Mesodermal cell (in vitro differentiated cells): ENCODE measurements around the gene CRYBG2.

Experiments used
- H3K27ac ChIP-seq: 2 replicates; pipeline ENCODE4 v1.7.0; 2013; ENCODE audit warnings: mild to moderate bottlenecking, low read depth, low read length, moderate library complexity; ENCODE audit not compliant: severe bottlenecking
- H3K36me3 ChIP-seq: 2 replicates; pipeline ENCODE4 v1.7.1; 2013; ENCODE audit warnings: mild to moderate bottlenecking, low read length, moderate library complexity; ENCODE audit not compliant: control insufficient read depth, insufficient read depth
- H3K4me1 ChIP-seq: one replicate; pipeline ENCODE4 v1.7.1; 2013; ENCODE audit warnings: mild to moderate bottlenecking, low read length; ENCODE audit not compliant: insufficient read depth, control insufficient read depth, poor library complexity, severe bottlenecking
- H3K4me3 ChIP-seq: 2 replicates; pipeline ENCODE4 v1.7.0; 2013; ENCODE audit warnings: low read length, control low read depth, mild to moderate bottlenecking; ENCODE audit not compliant: insufficient read depth, poor library complexity, severe bottlenecking; ENCODE audit errors: extremely low read depth
- H3K9me3 ChIP-seq: 2 replicates; pipeline ENCODE4 v1.7.1; 2013; ENCODE audit warnings: mild to moderate bottlenecking, low read length, moderate library complexity; ENCODE audit not compliant: control insufficient read depth
- WGBS, 2 experiments: methylation state at CpG; one replicate each; pipeline ENCODE4 v1.1.5; 2013; ENCODE audit warnings: missing lambda C conversion rate in 2 of 2; ENCODE audit not compliant: insufficient coverage in 2 of 2; 5-methylcytosine and 5-hydroxymethylcytosine counted together

The CRYBG2 gene

DNA sequence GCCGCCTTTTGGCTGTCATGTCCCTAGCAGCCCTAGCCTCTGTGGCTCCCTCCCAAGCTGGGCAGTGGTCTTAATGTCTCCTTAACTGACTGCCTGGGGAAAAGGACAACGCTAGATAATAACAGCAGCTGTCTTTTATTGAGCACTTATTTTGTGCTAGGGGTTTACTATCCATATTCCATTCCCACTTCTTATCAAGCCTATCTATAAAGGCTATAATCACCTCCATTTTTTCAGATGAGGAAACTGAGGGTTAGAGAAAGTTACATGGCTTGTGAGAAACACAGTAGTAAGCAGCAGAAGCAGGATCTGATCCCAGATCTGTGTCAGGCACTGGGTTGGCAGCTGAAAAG, 67.9 kb downstream of the CRYBG2 start:
- 75 to 78% methylated on average over 1 of the region's 2 CpGs for WGBS, 2 experiments
- H3K36me3 ChIP-seq = peaks cover 27% of the 10 kb centered on the region
- no peaks in the 10 kb centered on the region for H3K9me3 ChIP-seq
- H3K4me1 ChIP-seq = peaks cover 40% of the 10 kb centered on the region
- H3K4me3 ChIP-seq = no peak overlapping the region
- no peak overlapping the region for H3K27ac ChIP-seq

DNA sequence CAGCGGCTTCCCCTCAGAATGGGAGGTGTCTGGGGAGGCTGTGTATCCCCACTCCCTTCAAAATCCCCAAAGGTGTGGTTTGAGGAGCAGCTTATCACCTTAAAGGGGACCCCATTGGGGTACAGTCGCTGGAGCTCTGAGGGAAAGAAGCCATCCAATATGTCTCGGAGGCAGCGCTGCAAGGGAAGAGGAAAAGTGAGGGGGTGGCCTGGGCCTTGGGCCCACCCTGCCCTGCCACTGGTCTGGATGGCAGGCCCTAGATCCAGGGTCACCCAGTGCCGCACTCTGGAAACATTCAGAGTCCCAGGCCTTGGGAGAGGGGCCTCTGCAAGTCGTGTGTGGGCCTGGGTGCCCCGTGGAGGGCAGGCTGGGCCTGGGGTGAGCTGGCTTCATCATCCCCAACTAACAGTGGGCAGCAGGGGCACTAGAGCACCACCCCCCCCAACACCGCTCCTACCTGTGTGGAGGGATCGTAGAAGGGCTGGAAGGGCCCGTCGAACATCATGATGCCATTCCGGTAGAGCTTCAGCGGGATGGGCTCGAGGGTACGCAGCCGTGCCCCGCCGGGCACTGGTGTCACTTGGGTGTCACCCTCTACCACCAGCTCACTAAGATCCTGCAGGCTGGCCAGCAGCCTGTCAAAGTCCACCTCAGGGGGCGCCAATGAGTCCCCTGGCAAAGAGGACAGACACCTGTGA, 68.4 kb downstream of the CRYBG2 start:
- Histone ChIP-seq H3K36me3 (peaks cover 31% of the 10 kb centered on the region), H3K4me1 (peaks cover 45% of the 10 kb centered on the region), H3K27ac (no peak overlapping the region), H3K4me3 (no peak overlapping the region), H3K9me3 (no peaks in the 10 kb centered on the region)
- WGBS, 2 experiments = 74 to 88% methylated on average over 5 to 16 of the region's 19 CpGs

DNA sequence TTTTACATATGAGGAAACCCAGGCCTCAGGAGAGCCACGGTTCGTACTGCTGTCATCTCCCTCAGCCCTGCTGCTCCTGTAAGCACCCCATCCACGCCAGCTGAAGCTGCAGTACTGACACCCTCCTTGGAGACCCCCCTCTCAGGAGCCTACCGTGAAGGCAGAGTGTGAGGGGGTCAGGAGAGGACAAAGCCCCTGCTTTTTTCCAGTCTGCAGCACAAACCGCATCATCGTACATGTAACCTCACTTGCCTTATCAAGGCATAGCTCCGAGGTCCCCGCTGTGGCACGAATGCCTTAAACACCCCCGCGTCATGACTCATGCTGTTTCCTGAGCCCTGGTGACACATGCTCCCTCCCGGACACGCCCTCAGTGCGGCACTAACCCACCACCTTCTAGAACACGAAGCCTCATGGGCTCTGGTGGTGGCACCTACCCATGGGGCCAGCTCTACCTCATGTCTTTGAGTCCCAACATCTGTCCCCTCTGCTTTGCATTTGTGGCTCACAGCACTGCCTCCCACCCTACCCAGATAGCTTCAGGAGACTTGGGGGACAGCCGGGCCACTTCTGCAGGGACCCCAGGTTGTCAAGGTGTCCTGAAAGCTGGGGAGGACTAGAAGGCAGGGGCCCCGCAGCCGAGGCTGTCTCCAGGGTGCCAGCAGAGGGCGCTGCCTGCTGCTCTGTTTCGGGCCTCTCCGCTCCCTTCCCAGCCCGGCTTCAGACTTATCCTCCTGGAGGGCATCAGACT, 69.2 kb downstream of the CRYBG2 start:
- WGBS, 2 experiments = 40 to 52% methylated on average over 14 to 20 of the region's 22 CpGs
- peak overlapping the region; percentile 76 for H3K27ac ChIP-seq

DNA sequence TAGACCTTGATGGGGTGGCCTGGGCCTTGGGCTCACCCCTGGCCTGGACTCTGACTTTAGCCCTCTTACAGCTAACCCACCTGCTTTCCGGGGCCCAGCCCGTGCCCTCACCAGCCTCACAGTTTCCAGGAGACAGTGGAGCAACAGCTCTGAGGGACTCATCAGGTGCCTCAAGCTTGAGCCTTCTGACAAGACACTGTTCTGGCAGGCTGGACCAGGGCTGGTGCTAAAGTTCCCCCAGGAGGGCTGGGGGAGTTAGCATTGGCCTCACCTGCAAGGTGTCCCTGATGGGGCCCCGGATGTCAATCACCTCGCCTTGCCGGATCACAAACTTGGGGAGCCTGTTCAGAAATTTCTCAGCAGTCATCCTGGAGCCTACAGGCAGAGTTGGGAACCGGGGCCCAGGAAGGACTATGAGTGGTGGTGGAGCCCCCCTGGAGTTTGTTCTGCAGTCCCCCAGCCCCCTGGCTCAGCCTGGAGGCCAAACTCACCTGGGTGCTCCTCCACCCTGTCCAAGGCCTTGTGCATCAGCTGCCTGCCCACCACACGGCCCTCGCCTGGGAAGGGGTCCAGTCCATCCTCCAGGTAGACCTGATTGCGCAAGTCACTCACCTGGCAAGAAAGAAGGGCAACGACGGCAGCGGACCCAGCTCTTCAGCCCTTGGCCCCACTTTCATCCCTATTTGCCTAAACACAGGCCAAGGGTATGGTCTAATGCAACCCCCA, 69.9 kb downstream of the CRYBG2 start:
- 94 to 96% methylated on average over 9 to 11 of the region's 12 CpGs for whole genome bisulfite sequencing, 2 experiments
- H3K4me1 ChIP-seq = peaks cover 45% of the 10 kb centered on the region
- H3K27ac ChIP-seq = peak overlapping the region; percentile 76
- no peak overlapping the region for H3K4me3 ChIP-seq
- H3K36me3 ChIP-seq = peaks cover 33% of the 10 kb centered on the region
- no peaks in the 10 kb centered on the region for H3K9me3 ChIP-seq

More for the DNA sequence above, 69.2 kb downstream of the CRYBG2 start:
- Histone ChIP-seq H3K4me1 (peaks cover 40% of the 10 kb centered on the region), H3K9me3 (no peaks in the 10 kb centered on the region), H3K36me3 (peaks cover 31% of the 10 kb centered on the region), H3K4me3 (no peak overlapping the region)

DNA sequence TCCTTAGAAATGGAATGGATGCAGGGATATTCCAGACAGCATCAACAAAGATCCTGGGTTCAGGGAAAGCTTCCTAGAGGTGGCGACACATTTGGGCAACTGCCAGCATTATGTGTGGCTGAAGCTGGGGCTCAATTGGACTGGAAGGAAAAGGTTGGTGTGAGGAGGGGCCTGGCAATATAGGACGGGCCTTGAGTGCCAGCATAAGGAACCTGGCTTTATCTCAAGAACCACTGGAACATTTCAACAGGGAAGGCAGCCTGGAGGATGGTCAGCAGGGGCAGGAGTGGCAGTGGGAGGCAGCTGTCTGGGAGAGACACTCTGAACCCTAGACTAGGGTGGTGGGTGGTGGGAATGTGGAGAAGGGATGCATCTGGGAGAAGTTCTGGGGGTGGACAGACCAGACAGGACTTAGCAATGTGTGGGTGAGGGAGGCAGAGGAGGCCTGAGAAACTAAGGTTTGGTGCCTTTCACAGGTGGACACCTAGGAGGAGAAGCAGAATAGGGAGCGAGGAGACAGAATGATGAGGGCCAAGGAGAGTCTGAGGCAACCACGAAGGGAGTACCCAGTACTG, 70.6 kb downstream of the CRYBG2 start:
- no peak overlapping the region for H3K4me3 ChIP-seq
- peaks cover 39% of the 10 kb centered on the region for H3K36me3 ChIP-seq
- no peaks in the 10 kb centered on the region for H3K9me3 ChIP-seq
- H3K27ac ChIP-seq = peak overlapping the region; percentile 29
- H3K4me1 ChIP-seq = peaks cover 51% of the 10 kb centered on the region
- 94 to 98% methylated on average over 2 to 4 of the region's 4 CpGs for WGBS, 2 experiments

DNA sequence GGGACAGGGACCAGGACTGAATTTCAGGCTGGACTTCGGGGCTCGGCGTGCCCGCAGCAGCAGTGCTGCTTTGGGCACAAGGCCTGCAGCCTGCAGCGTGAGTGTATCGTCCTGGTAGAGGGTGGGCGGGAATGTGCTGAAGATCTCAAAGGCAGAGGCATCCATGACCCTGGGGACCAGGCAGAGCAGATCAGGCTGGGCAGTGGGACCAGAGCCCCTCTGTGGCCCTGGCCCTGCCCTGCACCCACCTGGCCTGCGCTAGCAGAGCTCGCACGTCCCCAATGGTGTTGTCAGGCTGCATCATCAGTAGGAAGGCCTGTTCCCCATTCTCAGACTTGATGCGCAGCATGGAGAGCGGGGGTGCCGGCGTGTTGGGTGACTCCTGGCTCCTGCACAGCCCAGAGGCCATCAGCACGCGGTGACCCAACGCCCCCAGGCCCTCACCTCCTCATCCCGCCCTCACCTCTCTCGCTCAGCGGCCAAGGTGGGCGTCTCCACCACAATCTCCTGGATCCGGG, 71.5 kb downstream of the CRYBG2 start:
- Histone ChIP-seq H3K9me3 (no peaks in the 10 kb centered on the region), H3K36me3 (peaks cover 48% of the 10 kb centered on the region), H3K27ac (no peak overlapping the region), H3K4me3 (peak overlapping the region; percentile 2), H3K4me1 (peaks cover 60% of the 10 kb centered on the region)
- WGBS, 2 experiments = 81 to 91% methylated on average over 10 to 15 of the region's 22 CpGs

DNA sequence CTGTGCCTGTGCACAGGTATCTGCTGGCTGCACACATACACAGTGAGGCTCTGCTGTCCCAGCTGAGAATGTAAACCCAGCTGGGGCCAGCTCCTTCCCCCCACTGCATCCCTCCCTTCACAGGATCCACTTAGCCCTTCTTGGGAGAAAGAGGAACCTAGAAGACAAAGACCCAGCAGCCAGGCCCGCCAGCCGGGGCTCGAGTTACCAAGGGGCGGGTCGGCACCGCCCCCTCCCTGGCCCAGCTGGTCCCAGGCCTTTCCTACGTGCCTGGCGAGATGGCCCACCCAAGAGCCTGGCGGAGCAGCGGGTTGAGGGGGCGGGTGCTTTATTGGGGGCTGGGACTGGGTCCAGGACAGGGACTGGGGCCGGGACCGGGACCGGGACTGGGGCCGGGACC, 72.0 kb downstream of the CRYBG2 start:
- H3K4me3 ChIP-seq = peak overlapping the region; percentile 82
- no peaks in the 10 kb centered on the region for H3K9me3 ChIP-seq
- WGBS, 2 experiments = 15 to 22% methylated on average over 9 to 11 of the region's 15 CpGs
- peaks cover 53% of the 10 kb centered on the region for H3K36me3 ChIP-seq
- peaks cover 65% of the 10 kb centered on the region for H3K4me1 ChIP-seq
- H3K27ac ChIP-seq = peak overlapping the region; percentile 45

DNA sequence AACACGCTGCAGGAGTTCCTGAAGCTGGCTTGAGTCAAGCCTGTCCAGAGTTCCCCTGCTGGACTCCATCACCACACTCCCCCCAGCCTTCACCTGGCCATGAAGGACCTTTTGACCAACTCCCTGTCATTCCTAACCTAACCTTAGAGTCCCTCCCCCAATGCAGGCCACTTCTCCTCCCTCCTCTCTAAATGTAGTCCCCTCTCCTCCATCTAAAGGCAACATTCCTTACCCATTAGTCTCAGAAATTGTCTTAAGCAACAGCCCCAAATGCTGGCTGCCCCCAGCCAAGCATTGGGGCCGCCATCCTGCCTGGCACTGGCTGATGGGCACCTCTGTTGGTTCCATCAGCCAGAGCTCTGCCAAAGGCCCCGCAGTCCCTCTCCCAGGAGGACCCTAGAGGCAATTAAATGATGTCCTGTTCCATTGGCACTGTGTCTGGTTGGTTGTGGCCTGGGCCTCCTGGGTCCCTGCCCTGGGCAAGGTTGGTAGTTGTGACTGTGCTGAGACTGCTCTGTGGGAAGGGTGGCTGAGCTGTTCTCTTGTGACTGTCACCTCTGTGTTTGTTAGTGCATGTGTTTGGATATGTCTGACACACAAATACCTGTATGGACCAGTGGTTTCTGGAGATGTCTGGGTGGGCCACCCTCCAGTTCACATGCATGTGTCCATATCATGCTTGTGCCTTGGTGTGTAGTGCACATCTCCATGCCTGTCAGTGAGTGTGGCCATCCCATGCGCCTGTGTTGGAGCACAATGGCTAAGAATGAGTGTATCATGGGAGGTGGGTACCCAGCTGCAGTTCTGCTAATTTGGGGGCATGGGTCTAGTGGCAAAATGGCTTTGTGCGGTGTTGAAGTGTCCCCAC, 72.6 kb downstream of the CRYBG2 start:
- Histone ChIP-seq H3K4me1 (peaks cover 71% of the 10 kb centered on the region), H3K9me3 (no peaks in the 10 kb centered on the region), H3K4me3 (peak overlapping the region; percentile 82), H3K27ac (peak overlapping the region; percentile 45), H3K36me3 (peaks cover 60% of the 10 kb centered on the region)
- WGBS, 2 experiments = 97 to 100% methylated on average over 5 of the region's 5 CpGs

DNA sequence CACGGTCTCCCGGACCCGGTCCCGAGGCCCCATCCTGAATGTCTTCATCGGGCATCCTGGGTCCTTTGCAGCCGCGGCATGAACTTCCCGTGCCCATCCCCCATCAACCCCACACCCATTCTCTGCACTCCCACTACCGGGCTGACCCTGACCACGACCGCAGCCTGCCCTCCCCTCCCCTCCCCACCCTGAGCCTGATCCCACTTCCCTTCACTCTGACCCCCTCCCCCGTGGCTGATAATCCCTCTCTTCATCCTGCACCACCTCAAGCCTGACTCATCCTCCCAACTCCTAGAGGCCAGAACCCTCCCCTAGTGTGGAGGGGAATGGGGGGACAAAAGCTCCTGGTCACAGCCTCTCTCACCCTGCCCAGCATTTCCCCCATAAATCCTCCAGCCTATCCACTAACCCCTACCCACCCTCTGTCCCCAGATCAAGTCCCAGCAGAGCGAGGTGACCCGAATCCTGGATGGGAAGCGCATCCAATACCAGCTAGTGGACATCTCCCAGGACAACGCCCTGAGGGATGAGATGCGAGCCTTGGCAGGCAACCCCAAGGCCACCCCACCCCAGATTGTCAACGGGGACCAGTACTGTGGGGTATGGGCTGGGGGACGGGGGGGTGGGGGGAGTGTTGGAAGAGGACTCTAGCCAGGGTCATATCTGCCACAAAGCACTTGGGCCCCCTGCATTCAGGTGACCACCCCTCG, 73.4 kb downstream of the CRYBG2 start:
- peak overlapping the region; percentile 82 for H3K4me3 ChIP-seq
- H3K27ac ChIP-seq = peak overlapping the region; percentile 87
- H3K36me3 ChIP-seq = peaks cover 60% of the 10 kb centered on the region
- peaks cover 78% of the 10 kb centered on the region for H3K4me1 ChIP-seq
- H3K9me3 ChIP-seq = no peaks in the 10 kb centered on the region
- WGBS, 2 experiments = 7 to 8% methylated on average over 12 of the region's 20 CpGs
